Measurements from ENCODE around the gene PRKD1. TPM values are rescaled to one million over a fixed set of nuclear protein-coding genes. Genes with fewer than 3 reads are reported as not detected.

The PRKD1 gene
- total RNA-seq, 1 donor: 28.6 TPM

- Histone ChIP-seq H3K4me3 (ENCODE audit: insufficient read depth, low read length) (no peak overlapping the region), H2AFZ (ENCODE audit: low read length) (no peak overlapping the region), H3K4me1 (ENCODE audit: insufficient read depth, low read length) (peaks cover 18% of the 10 kb centered on the region), H3K36me3 (ENCODE audit: insufficient read depth, low read length) (no peaks in the 10 kb centered on the region), H3K9me3 (ENCODE audit: low read depth, low read length) (no peaks in the 10 kb centered on the region), H3K27ac (ENCODE audit: low read depth, low read length) (no peak overlapping the region), H3K4me2 (ENCODE audit: insufficient read depth, low read length) (no peak overlapping the region), H3K27me3 (ENCODE audit: insufficient read depth, low read length) (no peaks in the 10 kb centered on the region), H4K20me1 (ENCODE audit: insufficient read depth, low read length) (peaks cover 5% of the 10 kb centered on the region), H3K79me2 (ENCODE audit: insufficient read depth, low read length) (peaks cover 48% of the 10 kb centered on the region)
- no peak for DNase-seq (ENCODE audit: insufficient read length, low spot score, missing footprints)
- TF ChIP-seq, protein P1, sequence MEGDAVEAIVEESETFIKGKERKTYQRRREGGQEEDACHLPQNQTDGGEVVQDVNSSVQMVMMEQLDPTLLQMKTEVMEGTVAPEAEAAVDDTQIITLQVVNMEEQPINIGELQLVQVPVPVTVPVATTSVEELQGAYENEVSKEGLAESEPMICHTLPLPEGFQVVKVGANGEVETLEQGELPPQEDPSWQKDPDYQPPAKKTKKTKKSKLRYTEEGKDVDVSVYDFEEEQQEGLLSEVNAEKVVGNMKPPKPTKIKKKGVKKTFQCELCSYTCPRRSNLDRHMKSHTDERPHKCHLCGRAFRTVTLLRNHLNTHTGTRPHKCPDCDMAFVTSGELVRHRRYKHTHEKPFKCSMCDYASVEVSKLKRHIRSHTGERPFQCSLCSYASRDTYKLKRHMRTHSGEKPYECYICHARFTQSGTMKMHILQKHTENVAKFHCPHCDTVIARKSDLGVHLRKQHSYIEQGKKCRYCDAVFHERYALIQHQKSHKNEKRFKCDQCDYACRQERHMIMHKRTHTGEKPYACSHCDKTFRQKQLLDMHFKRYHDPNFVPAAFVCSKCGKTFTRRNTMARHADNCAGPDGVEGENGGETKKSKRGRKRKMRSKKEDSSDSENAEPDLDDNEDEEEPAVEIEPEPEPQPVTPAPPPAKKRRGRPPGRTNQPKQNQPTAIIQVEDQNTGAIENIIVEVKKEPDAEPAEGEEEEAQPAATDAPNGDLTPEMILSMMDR (IDR thresholded peaks at IDR 0.05; ENCODE audit: extremely low read depth, low read depth, low read length): no peak
Observed at GRCh38 chr14:29757188-29757680, 170.4 kb downstream of the PRKD1 start.

- no peak overlapping the region for H3K4me2 ChIP-seq (ENCODE audit: insufficient read depth, low read length)
- H3K4me1 ChIP-seq (ENCODE audit: insufficient read depth, low read length): peaks cover 18% of the 10 kb centered on the region
- no peaks in the 10 kb centered on the region for H3K36me3 ChIP-seq (ENCODE audit: insufficient read depth, low read length)
- TF ChIP-seq, protein P1 (IDR thresholded peaks at IDR 0.05; ENCODE audit: extremely low read depth, low read depth, low read length): no peak
- DNase-seq (ENCODE audit: insufficient read length, low spot score, missing footprints): no peak
- peaks cover 43% of the 10 kb centered on the region for H3K79me2 ChIP-seq (ENCODE audit: insufficient read depth, low read length)
- no peaks in the 10 kb centered on the region for H3K27me3 ChIP-seq (ENCODE audit: insufficient read depth, low read length)
- no peak overlapping the region for H3K27ac ChIP-seq (ENCODE audit: low read depth, low read length)
- H3K9me3 ChIP-seq (ENCODE audit: low read depth, low read length): no peaks in the 10 kb centered on the region
- no peak overlapping the region for H2AFZ ChIP-seq (ENCODE audit: low read length)
- H3K4me3 ChIP-seq (ENCODE audit: insufficient read depth, low read length): no peak overlapping the region
- H4K20me1 ChIP-seq (ENCODE audit: insufficient read depth, low read length): peaks cover 5% of the 10 kb centered on the region
Observed at GRCh38 chr14:29756019-29756385, 171.6 kb downstream of the PRKD1 start.

- Histone ChIP-seq H3K4me1 (ENCODE audit: insufficient read depth, low read length) (peaks cover 18% of the 10 kb centered on the region), H2AFZ (ENCODE audit: low read length) (no peak overlapping the region), H3K9me3 (ENCODE audit: low read depth, low read length) (no peaks in the 10 kb centered on the region), H3K27me3 (ENCODE audit: insufficient read depth, low read length) (no peaks in the 10 kb centered on the region), H3K36me3 (ENCODE audit: insufficient read depth, low read length) (no peaks in the 10 kb centered on the region), H3K4me2 (ENCODE audit: insufficient read depth, low read length) (peak overlapping the region; percentile 37), H3K79me2 (ENCODE audit: insufficient read depth, low read length) (peaks cover 48% of the 10 kb centered on the region), H3K4me3 (ENCODE audit: insufficient read depth, low read length) (no peak overlapping the region), H3K27ac (ENCODE audit: low read depth, low read length) (no peak overlapping the region), H4K20me1 (ENCODE audit: insufficient read depth, low read length) (peaks cover 5% of the 10 kb centered on the region)
- TF ChIP-seq, protein P1 (IDR thresholded peaks at IDR 0.05; ENCODE audit: extremely low read depth, low read depth, low read length): no peak
- DNase-seq (ENCODE audit: insufficient read length, low spot score, missing footprints): no peak
Observed at GRCh38 chr14:29755311-29756018, 172.2 kb downstream of the PRKD1 start.

- Histone ChIP-seq H3K4me1 (ENCODE audit: insufficient read depth, low read length) (peaks cover 16% of the 10 kb centered on the region), H3K4me2 (ENCODE audit: insufficient read depth, low read length) (no peak overlapping the region), H3K79me2 (ENCODE audit: insufficient read depth, low read length) (peaks cover 56% of the 10 kb centered on the region), H3K9me3 (ENCODE audit: low read depth, low read length) (no peaks in the 10 kb centered on the region), H3K4me3 (ENCODE audit: insufficient read depth, low read length) (no peak overlapping the region), H4K20me1 (ENCODE audit: insufficient read depth, low read length) (peaks cover 3% of the 10 kb centered on the region), H3K27me3 (ENCODE audit: insufficient read depth, low read length) (no peaks in the 10 kb centered on the region), H3K36me3 (ENCODE audit: insufficient read depth, low read length) (no peaks in the 10 kb centered on the region), H3K27ac (ENCODE audit: low read depth, low read length) (no peak overlapping the region), H2AFZ (ENCODE audit: low read length) (no peak overlapping the region)
- TF ChIP-seq, protein P1 (IDR thresholded peaks at IDR 0.05; ENCODE audit: extremely low read depth, low read depth, low read length): no peak
- no peak for DNase-seq (ENCODE audit: insufficient read length, low spot score, missing footprints)
Observed at GRCh38 chr14:29754134-29754533, 173.5 kb downstream of the PRKD1 start.
